ENCODE measurements around the gene OR51E2. TPM values are rescaled to one million over a fixed set of nuclear protein-coding genes. Genes with fewer than 3 reads are reported as not detected.

Gene OR51E2
- total RNA-seq, 4 donors from 2014 or later: 0.26 to 1.8 (median 0.49) TPM

- Histone ChIP-seq H3K27ac (no peak overlapping the region), H3K27me3 (no peaks in the 10 kb centered on the region), H3K9me3 (no peaks in the 10 kb centered on the region), H3K4me3 (no peak overlapping the region), H3K4me1 (no peaks in the 10 kb centered on the region), H3K36me3 (no peaks in the 10 kb centered on the region)
- intact Hi-C loops (cut with DNase I; ENCODE audit: low total_unique reads): no loop called here
- no peak for DNase-seq
- no peak for TF ChIP-seq POLR2A (IDR thresholded peaks at IDR 0.05)
- no peak for TF ChIP-seq CTCF (IDR thresholded peaks at IDR 0.05)
Measured at GRCh38 chr11:4641501-4641900, 56.2 kb downstream of the OR51E2 start.

- H3K36me3 ChIP-seq: no peaks in the 10 kb centered on the region
- no peak for DNase-seq
- intact Hi-C loops (cut with DNase I; ENCODE audit: low total_unique reads): no loop called here
- no peaks in the 10 kb centered on the region for H3K27me3 ChIP-seq
- no peak overlapping the region for H3K4me3 ChIP-seq
- TF ChIP-seq POLR2A (IDR thresholded peaks at IDR 0.05) (no peak), CTCF (IDR thresholded peaks at IDR 0.05) (no peak)
- H3K4me1 ChIP-seq: no peaks in the 10 kb centered on the region
- H3K9me3 ChIP-seq: no peaks in the 10 kb centered on the region
- no peak overlapping the region for H3K27ac ChIP-seq
Measured at GRCh38 chr11:4639931-4640330, 57.7 kb downstream of the OR51E2 start.

- H3K27me3 ChIP-seq: no peaks in the 10 kb centered on the region
- DNase-seq: no peak
- H3K4me1 ChIP-seq: no peaks in the 10 kb centered on the region
- H3K9me3 ChIP-seq: no peaks in the 10 kb centered on the region
- TF ChIP-seq CTCF (IDR thresholded peaks at IDR 0.05): no peak
- no peak for TF ChIP-seq POLR2A (IDR thresholded peaks at IDR 0.05)
- no peak overlapping the region for H3K4me3 ChIP-seq
- intact Hi-C loops (cut with DNase I; ENCODE audit: low total_unique reads): no loop called here
- H3K36me3 ChIP-seq: no peaks in the 10 kb centered on the region
- H3K27ac ChIP-seq: no peak overlapping the region
Measured at GRCh38 chr11:4637662-4638047, 60.0 kb downstream of the OR51E2 start.

GRCh38 chr11:4636962-4637661 is 60.5 kb downstream of the OR51E2 start, which contains the start of gene OR51D1:
OR51D1 (plus strand) TSS chr11:4637477; CDS start chr11:4639791, 2,314 bp downstream.
- no peak within 1 kb of the TSS for H3K27ac ChIP-seq
- H3K36me3 ChIP-seq: no peaks in the 10 kb centered on the region
- TF ChIP-seq POLR2A (IDR thresholded peaks at IDR 0.05) (no peak), CTCF (IDR thresholded peaks at IDR 0.05) (peak; percentile 67 to 82 (median 74))
- peak; percentile 53 to 61 for DNase-seq
- no peaks in the 10 kb centered on the region for H3K27me3 ChIP-seq
- intact Hi-C loops (cut with DNase I; ENCODE audit: low total_unique reads): no loop called here
- H3K4me1 ChIP-seq: no peaks in the 10 kb centered on the region
- no peaks in the 10 kb centered on the region for H3K9me3 ChIP-seq
- H3K4me3 ChIP-seq: peak within 1 kb of the TSS in 1 of 2 donors; percentile 18

GRCh38 chr11:4636136-4636535 is 61.5 kb downstream of the OR51E2 start:
- H3K9me3 ChIP-seq: no peaks in the 10 kb centered on the region
- no peak overlapping the region for H3K4me3 ChIP-seq
- no peaks in the 10 kb centered on the region for H3K4me1 ChIP-seq
- H3K36me3 ChIP-seq: no peaks in the 10 kb centered on the region
- intact Hi-C loops (cut with DNase I; ENCODE audit: low total_unique reads): no loop called here
- H3K27me3 ChIP-seq: no peaks in the 10 kb centered on the region
- TF ChIP-seq POLR2A (IDR thresholded peaks at IDR 0.05) (no peak), CTCF (IDR thresholded peaks at IDR 0.05) (no peak)
- no peak overlapping the region for H3K27ac ChIP-seq
- no peak for DNase-seq

Other genes with a start within 250 kb of the OR51E2 start
- gene OR52K2, start 248.6 kb downstream of the OR51E2 start, total RNA-seq: not detected
- not detected for gene OR52K1, start 215.2 kb downstream of the OR51E2 start, total RNA-seq
- not detected for gene OR52M1, start 152.7 kb downstream of the OR51E2 start, total RNA-seq
- not detected for gene OR52I2, start 116.1 kb downstream of the OR51E2 start, total RNA-seq
- gene OR52I1, start 103.8 kb downstream of the OR51E2 start, total RNA-seq: not detected
- 10 to 100 TPM in 3 of 4 donors, 1 to 10 TPM in 1; 9.0 to 22.7 (median 13.3) TPM for gene TRIM68, start 89.6 kb downstream of the OR51E2 start, total RNA-seq
- gene OR51D1, start 60.4 kb downstream of the OR51E2 start, total RNA-seq: not detected
- gene OR51E1, start 53.9 kb downstream of the OR51E2 start, total RNA-seq: 1 to 10 TPM in 2 of 4 donors, under 1 TPM in 1, not detected in 1; 0.26 to 1.4 (median 1.0) TPM
- gene MMP26, start 6.9 kb upstream of the OR51E2 start, total RNA-seq: not detected
- gene OR51F1, start 72.1 kb upstream of the OR51E2 start, total RNA-seq: not detected
- gene OR52R1, start 106.5 kb upstream of the OR51E2 start, total RNA-seq: not detected
- gene OR51F2, start 123.5 kb upstream of the OR51E2 start, total RNA-seq: not detected
- gene OR51S1, start 151.4 kb upstream of the OR51E2 start, total RNA-seq: not detected
- gene OR51T1, start 184.0 kb upstream of the OR51E2 start, total RNA-seq: not detected
- not detected for gene OR51A7, start 205.9 kb upstream of the OR51E2 start, total RNA-seq
- not detected for gene OR51G2, start 221.5 kb upstream of the OR51E2 start, total RNA-seq
- gene OR51G1, start 226.5 kb upstream of the OR51E2 start, total RNA-seq: not detected
- gene OR51A4, start 249.8 kb upstream of the OR51E2 start, total RNA-seq: not detected

Measured in uterus (tissue), 4 donors.